Fibroblast of mammary gland (primary cell): ENCODE measurements around the gene HSPG2.
"Not testable (repeated sequence)": the region's sequence is repeated elsewhere in the genome, so short reads cannot be mapped to it uniquely, and the experiment has no call there.

Experiments used
- DNase-seq: peaks from one replicate; pipeline ENCODE4 v3.0.0-alpha.2; 2010; ENCODE audit warnings: low read depth
- H3K4me3 ChIP-seq: 2 replicates; pipeline ENCODE4 v1.5.1; 2011; ENCODE audit warnings: low read depth, mild to moderate bottlenecking, low read length, moderate library complexity; ENCODE audit not compliant: control insufficient read depth
- TF ChIP-seq, protein P1 (sequence below): conservative IDR thresholded peaks from 2 replicates; pipeline ENCODE4 v1.5.1; 2011; ENCODE audit warnings: low read depth, low read length, inconsistent platforms; ENCODE audit not compliant: control insufficient read depth, insufficient read depth

HSPG2 gene

DNA sequence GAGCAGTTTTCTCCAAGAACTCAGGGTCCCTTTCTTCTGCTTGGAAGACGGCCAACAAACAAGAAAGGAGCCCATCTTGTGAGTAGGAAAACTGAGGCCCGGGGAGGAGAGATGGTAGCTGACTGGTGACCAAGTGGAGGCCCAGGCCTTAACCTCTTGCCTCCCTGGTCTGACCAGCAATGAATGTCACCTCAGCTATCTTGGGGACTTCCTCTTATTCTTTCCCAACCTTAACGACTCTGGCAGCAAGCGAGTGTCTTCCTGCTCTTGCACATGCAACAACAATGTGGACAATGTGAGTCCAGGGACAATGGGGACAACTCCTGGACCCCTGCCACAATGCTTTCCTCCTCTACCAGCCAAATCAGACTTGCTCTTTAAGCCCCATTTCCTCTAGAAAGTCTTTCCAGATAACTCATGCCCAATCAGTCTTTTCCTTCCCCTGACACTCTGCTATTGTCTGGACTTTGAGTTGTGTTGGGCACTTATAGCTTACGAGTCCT is 12.6 kb downstream of the HSPG2 start:
- H3K4me3 ChIP-seq, result no peak overlapping the region
- TF ChIP-seq, protein P1, sequence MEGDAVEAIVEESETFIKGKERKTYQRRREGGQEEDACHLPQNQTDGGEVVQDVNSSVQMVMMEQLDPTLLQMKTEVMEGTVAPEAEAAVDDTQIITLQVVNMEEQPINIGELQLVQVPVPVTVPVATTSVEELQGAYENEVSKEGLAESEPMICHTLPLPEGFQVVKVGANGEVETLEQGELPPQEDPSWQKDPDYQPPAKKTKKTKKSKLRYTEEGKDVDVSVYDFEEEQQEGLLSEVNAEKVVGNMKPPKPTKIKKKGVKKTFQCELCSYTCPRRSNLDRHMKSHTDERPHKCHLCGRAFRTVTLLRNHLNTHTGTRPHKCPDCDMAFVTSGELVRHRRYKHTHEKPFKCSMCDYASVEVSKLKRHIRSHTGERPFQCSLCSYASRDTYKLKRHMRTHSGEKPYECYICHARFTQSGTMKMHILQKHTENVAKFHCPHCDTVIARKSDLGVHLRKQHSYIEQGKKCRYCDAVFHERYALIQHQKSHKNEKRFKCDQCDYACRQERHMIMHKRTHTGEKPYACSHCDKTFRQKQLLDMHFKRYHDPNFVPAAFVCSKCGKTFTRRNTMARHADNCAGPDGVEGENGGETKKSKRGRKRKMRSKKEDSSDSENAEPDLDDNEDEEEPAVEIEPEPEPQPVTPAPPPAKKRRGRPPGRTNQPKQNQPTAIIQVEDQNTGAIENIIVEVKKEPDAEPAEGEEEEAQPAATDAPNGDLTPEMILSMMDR, result no peak
- DNase-seq, result no peak

DNA sequence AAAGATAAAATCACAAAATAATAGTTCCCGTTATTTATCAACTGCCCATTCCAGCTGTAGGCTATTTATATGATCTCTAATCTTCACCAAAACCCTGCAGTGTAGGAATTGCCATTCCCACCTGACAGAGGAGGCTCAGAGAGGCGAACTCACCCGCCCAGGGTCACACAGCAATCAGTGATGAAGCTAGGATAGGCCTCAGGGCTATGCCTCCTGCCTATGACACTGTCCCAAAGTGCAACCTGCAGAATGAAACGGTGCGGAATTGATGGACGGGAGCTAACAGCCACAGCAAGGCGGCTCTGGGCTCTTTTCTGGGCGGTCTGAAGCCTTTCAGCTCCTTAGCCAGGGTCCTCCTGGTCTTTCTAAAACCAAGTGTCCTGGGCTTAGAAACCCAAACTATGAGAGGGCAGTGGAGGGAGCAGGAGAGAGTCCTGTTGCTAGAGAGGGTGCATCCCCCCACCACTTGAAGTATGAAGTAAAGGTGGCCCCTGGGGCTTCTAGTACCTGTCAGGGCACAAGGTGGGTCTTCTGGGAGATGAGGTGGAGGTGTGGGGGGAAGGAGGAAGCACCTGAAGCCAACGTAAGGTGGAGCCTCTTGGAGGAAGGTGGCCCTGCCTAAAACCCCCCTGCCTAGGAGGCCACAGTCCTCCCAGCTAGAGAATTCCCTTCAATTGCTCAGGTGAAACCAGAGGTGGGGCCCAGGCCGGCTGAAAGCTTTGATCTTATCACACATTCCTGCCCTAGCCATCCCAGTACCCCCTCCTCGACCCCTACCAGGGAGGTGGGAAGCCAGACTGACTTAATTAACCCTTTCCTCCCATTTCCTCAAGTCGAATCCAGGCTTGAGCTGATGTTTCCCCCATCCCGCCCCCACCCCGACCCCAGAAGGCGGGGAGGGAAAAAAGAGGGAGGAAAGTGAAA is 14.8 kb downstream of the HSPG2 start:
- TF ChIP-seq, protein P1, result no peak
- no peak for DNase-seq

DNA sequence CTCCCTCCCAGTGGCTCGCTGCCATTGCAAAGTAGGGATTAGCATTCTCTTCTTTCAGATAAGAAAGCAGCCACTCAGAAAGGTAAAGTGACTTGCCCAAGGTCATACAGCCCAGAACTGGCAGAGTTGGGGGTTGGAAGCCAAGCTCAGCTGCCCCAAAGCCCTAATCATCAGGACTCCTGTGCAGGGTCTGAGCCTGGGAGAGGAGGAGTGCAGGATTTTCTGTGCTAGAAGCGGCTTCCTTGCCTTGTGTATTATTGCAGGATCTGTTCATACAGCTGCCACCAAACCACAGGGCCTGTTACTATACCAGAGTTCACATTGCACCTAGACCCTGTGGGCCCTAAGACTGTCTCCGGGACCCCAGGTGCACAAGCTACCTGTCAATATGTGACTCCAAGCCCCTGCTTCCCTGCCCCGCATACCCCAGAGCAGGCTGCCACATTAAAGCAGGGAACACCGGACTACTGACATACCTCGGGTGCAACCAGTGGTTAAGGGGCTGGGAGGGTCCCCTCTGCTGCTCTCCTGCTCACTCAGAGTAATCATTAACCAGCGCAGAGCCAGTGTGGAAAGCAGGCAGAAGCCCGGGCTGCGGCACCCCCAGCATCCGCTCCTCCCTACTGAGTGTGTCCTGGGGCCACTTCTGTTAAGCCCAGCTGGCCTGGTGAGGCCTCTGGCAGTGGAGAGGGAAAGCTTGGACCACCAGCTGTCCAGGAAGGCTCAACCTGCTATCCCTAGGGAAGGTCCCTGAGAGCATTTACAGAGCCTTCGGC is 15.8 kb downstream of the HSPG2 start:
- DNase-seq, result no peak
- TF ChIP-seq, protein P1, result no peak
- no peak overlapping the region for H3K4me3 ChIP-seq

More for the DNA sequence above, 14.8 kb downstream of the HSPG2 start:
- no peak overlapping the region for H3K4me3 ChIP-seq

DNA sequence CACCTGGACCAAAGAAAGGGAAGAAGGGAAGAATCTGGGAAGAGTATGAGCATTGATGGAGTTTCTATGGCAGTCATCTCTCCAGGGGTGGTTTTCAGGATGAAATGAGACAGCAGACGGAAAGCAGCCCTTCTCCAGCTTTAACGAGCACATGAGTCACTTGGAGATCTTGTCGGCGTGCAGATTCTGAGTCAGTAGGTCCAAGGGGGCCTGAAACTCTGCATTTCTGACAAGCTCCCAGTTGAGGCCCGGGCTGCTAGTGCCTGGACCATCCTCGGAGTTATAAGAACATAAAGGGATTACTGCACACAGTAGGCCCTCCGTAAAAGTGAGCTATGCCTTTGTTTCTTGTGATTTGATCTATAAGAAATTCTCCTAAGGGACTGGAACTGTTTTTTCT is 17.6 kb downstream of the HSPG2 start:
- DNase-seq, result peak; percentile 81
- no peak overlapping the region for H3K4me3 ChIP-seq
- TF ChIP-seq, protein P1, result no peak

DNA sequence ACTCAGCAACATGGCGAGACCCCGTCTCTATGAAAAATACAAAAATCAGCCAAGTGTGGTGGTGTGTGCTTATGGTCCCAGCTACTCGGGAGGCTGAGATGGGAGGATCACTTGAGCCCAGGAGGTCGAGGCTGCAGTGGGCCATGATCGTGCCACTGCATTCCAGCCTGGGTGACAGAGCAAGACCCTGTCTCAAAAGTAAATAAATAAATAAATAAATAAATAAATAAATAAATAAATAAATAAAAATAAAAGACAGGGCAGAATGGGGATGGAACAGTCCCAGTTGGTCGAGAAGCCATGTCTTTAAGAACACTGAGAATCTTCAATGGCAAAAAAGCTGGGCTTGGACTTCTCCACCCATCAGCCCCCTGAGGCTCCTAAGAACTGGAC is 19.9 kb downstream of the HSPG2 start:
- H3K4me3 ChIP-seq, result not testable (repeated sequence)

DNA sequence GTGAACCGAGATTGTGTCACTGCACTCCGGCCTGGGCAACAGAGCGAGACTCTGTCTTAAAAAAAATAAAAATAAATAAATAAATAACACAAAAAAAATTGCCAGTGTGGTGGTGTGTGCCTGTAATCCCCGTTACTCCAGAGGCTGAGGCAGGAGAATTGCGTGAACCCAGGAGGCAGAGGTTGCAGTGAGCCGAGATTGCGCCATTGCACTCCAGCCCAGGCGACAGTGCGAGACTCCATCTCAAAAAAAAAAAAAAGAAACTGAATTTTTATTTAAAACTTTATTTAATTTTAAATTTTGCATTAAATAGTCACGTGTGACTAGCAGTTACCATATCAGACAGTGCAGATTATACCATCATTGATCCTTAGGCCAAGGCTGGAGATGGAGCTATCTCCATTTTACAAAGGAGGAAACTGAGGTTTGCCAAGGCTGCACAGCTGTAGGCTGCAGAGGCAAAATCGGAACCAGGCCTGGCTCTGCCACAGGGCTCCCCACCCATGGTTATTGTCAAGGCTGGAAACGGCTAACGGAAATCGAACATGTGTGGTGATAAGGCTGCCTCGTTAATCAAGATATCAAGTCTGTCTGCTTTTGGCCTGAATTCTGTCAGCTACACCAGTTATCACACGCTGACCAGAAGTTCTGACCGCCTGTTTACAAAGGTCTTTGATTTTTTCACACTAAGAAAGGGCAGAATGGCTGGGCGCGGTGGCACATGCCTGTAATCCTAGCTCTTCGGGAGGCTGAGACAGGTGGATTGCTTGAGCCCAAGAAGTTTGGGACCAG is 20.5 kb downstream of the HSPG2 start:
- DNase-seq, result no peak
- no peak overlapping the region for H3K4me3 ChIP-seq
- TF ChIP-seq, protein P1, result no peak

More for the DNA sequence above, 19.9 kb downstream of the HSPG2 start:
- DNase-seq, result not testable (repeated sequence)
